Activated CD8-positive, alpha-beta memory T cell treated with anti-CD3 and anti-CD28 coated beads, Interleukin-2, amount 50 U/mL, for 48 hours (primary cell): ENCODE data around the gene SLC44A2.

Experiments used
- DNase-seq: peaks from one replicate; pipeline ENCODE4 v3.0.0-alpha.2; 2020

Gene SLC44A2

DNA sequence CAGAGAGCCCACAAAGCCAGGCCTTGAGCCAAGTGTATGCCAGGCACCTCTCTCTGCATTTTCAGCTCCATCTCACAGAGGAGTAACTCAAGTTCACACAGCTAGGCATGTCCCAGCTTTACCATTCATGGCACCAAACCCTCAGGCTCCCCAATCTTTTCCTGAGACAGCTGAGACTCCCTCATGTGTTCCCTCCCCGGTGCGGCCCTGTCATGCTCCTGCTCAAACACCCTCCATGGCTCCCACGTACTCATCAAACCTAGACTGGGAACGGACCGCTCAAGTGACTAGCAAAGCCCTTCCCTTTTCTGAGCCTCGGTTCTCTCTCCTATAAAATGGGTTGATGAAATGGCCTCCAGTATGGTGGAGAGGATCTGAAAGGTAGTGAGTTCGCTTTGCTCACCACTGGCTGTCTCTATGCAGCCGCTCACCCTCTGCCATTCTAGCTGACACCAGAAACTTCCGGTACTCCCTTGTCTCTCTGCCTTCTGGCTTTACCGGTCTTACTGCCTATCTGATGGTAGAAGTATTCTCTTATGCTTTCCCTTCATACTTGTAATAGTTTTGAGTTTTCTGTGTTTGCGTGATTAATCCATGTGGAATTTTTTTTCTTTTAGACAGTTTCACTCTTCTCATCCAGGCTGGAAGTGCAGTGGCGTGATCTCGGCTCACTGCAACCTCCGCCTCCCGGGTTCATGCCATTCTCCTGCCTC is 7.8 kb upstream of the SLC44A2 start:
- no peak for DNase-seq

DNA sequence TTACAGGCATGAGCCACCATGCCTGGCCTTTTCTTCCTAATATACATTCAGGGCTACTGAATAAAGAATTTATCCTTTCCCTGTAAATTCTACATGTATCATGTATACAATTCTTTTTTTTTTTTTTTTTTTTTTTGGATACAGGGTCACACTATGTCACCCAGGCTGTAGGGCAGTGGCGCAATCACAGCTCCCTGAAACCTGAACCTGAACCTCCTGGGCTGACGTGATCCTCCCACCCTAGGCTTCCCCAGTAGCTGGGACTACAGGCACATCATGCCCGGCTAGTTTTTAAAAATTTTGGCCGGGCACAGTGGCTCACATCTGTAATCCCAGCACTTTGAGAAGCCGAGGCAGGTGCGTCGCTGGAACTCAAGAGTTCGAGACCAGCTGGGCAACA is 6.5 kb upstream of the SLC44A2 start:
- DNase-seq, result no peak

DNA sequence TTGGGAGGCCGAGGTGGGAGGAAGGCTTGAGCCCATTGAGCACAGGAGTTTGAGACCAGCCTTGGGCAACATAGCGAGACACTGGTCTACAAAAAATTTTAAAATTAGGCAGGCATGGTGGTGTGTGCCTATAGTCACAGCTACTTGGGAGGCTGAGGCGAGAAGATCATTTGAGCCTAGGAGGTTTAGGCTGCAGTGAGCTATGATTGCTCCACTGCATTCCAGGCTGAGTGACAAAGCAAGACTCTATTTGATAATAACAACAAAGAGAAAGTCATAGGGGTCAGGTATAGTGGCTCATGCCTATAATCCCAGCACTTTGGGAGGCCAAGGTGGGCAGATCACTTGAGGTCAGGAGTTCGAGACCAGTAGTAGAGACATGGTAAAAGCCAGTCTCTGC is 4.6 kb upstream of the SLC44A2 start:
- DNase-seq, result no peak

DNA sequence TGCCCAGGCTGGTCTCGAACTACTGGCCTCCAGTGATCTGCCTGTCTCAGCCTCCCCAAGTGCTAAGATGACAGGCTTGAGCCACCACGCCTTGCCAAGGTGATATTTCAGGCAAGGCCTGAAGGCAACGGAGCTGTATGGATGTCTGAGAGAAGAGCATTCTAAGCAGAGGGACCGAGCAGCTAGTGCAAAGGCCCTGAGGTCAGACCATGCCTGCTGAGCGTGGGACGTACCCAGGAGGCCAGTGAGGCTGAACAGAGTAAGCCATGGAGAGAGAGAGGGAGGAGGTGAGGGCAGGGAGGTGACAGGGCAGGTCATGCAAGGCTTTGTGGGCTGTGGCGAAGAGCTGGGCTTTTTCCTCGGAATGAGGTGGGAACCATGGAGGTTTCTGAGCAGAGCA is 3.4 kb upstream of the SLC44A2 start:
- DNase-seq, result no peak

DNA sequence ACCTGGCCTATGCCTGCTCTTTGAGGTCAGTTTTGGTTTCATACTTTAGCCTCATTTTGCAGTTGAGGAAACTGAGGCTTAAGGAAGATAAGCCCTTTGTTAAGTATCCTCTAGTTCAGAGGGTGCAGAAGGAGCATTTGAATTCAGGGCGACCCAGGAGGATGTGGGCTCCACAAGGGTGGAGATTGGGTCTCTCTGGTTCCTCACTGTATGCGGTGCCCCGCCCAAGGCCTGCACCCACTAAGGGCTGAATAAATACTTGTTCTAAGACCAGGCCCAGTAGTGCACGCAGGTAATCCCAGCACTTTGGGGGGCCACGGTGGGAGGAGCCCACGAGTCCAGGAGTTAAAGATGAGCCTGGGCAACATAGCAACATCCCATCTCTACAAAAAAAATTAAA is 768 bp upstream of the SLC44A2 start:
- DNase-seq, result no peak

DNA sequence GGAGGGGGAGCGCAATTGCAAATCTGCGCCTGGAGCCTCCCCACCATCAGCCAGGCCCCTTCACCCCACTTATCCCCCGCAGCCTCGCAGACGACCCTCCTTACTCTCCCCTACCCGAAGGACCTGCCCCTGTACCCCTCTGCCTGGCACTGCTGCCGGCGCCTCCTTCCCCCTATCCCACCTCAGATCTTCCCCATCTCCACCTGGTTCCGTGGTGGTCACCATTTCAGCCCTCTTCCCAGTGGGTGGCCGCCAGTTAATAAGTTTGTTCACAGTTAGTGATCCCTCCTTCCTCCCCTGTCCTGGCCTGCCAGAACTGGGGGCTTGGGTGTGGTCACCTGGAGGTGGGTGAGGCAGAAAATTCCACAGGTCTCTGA is 397 bp downstream of the SLC44A2 start:
- DNase-seq, result no peak

DNA sequence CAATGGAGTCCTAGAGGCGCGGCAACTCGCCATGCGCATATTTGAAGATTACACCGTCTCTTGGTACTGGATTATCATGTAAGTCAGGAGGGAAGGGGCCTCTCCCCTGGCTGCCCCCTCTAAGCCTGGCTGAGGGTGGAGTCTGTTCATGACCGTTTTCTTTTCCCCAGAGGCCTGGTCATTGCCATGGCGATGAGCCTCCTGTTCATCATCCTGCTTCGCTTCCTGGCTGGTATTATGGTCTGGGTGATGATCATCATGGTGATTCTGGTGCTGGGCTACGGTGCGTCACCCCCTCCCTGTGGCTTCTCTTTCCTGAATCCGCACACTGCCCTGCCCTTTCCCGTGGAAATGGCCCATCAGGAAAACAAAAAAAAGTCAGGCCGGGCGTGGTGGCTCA is 6.5 kb downstream of the SLC44A2 start:
- DNase-seq, result no peak

DNA sequence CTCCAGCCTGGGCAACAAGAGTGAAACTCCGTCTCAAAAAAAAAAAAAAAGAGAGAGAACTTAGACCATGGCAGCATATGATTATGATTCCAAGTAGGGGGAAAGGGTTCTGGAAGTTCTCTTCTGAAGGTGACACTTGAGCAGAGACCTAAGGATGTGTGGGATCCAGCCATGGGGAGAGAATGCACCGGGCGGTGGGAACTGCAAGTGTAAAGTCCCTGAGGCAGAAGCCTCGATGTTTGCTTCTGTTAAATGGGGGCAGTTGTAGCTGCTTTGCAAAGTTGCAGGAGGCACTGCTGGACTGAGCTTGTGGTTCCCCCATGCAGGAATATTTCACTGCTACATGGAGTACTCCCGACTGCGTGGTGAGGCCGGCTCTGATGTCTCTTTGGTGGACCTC is 9.1 kb downstream of the SLC44A2 start:
- no peak for DNase-seq

DNA sequence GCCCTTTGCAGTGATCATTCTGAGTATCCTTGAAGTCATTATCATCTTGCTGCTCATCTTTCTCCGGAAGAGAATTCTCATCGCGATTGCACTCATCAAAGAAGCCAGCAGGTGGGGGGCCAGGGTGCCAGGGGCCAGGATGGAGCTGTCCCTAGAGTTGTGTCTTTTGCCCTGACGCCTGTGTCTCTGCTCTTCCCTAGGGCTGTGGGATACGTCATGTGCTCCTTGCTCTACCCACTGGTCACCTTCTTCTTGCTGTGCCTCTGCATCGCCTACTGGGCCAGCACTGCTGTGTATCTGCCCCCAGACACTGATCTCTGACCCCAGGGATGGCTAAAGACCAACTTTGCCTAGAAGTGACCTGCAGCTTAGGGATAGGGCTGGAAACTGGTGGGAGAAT is 9.6 kb downstream of the SLC44A2 start:
- DNase-seq, result no peak

DNA sequence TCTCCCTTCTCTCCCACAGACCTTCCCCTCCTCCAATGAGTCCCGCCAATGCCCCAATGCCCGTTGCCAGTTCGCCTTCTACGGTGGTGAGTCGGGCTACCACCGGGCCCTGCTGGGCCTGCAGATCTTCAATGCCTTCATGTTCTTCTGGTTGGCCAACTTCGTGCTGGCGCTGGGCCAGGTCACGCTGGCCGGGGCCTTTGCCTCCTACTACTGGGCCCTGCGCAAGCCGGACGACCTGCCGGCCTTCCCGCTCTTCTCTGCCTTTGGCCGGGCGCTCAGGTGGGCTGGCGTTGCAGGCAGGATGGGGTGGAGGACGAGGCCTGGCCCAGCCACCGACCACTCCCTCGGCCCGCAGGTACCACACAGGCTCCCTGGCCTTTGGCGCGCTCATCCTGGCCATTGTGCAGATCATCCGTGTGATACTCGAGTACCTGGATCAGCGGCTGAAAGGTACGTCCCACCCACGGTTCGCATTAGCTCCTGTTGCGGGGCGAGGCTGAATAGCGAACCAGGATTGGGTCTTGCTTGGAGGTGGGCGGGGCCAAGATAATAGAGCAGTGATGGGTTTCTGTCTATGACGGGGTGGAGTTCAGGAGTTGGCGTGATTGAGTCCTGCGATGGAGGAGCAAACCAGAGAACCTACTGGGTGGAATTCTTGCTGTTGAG is 11.1 kb downstream of the SLC44A2 start:
- no peak for DNase-seq

DNA sequence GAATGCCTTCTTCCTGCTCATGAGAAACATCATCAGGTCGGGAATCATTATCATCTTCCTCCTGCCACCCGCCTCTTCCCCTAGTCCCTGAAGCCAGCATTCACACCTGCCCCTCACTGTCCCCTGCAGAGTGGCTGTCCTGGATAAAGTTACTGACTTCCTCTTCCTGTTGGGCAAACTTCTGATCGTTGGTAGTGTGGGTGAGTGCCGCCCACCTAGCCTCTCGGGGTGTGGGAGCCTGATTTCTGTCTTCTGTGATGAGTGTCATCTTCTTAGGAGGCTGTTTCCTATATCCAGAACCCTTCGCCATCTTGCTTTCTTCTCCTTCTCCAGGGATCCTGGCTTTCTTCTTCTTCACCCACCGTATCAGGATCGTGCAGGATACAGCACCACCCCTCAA is 12.5 kb downstream of the SLC44A2 start:
- no peak for DNase-seq

DNA sequence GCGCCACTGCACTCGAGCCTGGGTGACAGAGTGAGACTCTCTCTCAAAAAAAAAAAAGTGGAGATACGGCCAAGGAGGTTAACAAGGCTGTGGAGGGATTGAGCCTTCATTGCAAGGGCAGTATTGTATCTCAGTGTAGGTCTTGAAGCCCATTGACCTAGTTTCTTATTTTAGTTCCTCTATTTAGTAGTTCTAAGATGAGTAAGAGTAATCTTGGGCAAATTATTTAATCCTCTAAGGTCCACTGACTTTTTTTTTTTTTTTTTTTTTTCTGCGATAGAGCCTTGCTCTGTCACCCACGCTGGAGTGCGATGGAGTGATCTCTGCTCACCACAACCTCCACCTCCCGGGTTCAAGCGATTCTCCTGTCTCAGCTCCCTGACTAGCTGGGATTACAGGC is 14.5 kb downstream of the SLC44A2 start:
- DNase-seq, result no peak

DNA sequence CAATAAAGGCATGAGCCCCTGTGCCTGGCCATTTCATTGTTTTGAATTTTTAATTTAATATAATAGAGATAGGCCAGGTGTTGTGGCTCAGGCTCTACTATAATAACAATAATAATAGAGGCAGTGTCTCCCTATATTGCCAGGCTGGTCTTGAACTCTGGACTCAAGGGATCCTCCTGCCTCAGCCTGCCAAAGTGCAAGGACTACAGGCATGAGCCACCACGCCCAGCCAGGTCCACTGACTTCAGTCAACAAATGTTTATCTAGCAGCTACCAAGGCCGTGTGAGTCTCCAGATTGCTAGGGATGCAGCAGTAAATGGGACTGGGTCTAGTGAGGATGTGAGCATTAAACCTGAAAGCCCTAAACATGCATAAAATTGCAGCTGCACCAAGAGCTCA is 15.0 kb downstream of the SLC44A2 start:
- DNase-seq, result no peak

DNA sequence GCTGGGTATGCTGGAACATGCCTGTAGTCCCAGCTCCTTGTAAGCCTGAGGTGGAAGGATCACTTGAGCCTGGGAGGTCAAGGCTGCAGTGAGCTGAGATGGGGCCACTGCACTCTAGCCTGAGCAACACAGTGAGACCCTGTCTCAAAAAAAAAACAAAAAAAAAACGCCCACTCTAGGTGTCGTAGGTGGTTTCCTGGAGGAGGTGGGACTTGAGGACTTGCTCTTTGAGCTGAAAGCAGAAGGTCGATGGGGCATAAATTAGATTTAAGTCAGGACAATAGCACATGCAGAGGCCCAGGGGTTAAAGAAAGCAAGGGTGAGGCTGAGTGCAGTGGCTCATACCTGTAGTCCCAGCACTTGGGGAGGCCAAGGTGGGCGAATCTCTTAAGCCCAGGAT is 15.9 kb downstream of the SLC44A2 start:
- DNase-seq, result no peak

DNA sequence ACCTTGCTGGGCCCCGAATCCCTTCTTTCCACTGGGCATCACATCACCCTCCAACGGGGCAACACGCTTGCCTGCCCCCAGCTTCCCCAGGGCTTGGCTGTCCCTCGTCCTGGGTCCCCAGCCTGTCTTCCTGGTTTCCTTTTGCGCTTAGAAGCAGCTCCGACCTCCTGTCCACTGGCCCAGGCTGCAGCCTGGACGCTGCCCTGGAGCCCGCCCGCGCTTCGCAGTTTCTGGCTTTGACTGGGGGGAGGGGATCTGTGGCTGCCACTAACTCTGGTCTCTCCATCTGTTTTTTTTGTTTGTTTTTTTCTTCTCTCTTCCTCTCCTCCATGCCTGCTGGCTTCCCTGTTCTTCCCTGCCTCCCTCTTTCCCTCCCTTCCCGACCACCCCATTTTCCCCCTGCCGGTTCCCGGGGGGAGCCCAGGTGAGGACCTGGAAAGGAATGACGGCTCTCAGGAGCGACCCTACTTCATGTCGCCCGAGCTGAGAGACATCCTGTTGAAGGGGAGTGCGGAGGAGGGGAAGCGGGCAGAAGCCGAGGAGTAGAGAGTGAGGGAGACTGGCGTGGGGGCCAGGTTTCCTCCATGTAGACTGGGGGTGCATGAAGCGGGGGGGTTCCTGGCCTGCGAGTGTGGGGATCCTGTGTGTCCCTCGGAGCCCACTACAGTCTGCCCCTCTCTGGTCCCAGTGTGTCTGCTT is 17.3 kb downstream of the SLC44A2 start:
- DNase-seq, result no peak

DNA sequence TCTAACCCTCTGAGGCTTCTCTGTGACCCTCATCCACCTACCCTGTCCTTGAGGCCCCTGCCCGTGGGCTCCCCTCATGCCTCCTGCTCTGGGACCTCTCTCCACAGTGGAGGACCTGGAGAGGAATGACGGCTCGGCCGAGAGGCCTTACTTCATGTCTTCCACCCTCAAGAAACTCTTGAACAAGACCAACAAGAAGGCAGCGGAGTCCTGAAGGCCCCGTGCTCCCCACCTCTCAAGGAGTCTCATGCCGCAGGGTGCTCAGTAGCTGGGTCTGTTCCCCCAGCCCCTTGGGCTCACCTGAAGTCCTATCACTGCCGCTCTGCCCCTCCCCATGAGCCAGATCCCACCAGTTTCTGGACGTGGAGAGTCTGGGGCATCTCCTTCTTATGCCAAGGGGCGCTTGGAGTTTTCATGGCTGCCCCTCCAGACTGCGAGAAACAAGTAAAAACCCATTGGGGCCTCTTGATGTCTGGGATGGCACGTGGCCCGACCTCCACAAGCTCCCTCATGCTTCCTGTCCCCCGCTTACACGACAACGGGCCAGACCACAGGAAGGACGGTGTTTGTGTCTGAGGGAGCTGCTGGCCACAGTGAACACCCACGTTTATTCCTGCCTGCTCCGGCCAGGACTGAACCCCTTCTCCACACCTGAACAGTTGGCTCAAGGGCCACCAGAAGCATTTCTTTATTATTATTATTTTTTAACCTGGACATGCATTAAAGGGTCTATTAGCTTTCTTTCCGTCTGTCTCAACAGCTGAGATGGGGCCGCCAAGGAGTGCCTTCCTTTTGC is 18.0 kb downstream of the SLC44A2 start:
- DNase-seq, result no peak

DNA sequence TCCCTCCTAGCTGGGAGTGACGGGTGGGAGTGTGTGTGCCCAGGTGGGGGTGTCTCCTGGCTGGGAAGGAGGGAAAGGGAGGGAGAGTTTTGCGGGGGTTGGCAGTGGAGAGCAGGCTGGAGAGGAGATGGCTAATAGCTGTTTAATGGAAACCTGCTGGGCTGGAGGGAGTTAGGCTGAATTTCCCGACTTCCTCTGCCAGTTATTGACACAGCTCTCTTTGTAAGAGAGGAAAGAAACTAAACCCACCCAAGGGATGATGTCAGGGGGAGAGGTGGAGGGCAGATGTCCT is 18.6 kb downstream of the SLC44A2 start:
- DNase-seq, result no peak

DNA sequence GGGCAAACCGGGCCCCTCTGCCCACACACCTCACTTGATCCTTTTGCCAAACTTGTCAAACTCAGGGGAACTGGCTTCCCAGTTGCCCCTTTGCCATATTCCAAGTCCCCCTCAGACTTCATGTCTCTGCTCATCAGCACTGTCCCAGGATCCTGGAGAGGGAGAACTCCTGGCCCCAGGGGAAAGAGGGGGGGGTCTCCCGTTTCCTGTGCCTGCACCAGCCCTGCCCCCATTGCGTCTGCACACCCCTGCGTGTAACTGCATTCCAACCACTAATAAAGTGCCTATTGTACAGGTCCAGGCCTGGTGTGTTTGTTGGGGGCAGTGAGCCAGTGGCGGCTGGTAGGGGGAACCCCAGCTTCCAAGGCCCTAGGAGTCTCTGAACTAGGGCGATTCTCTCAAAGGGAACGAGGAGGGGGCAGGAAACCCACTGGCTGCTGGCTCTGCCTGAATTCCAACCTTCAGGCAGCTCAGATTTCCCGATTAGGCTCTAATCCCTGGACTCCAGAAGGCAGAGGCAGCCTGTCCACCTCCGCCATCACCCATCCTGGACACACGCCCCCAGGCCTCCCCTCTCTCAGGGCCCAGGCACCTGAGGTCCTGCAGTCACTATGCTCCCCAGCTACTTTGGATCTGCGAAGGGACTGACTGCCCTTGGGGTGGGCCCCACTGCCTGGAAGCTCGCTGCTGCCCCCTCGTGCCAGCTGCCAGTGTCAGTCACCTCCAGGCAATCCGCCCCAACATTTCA is 19.1 kb downstream of the SLC44A2 start:
- DNase-seq, result peak; percentile 90

DNA sequence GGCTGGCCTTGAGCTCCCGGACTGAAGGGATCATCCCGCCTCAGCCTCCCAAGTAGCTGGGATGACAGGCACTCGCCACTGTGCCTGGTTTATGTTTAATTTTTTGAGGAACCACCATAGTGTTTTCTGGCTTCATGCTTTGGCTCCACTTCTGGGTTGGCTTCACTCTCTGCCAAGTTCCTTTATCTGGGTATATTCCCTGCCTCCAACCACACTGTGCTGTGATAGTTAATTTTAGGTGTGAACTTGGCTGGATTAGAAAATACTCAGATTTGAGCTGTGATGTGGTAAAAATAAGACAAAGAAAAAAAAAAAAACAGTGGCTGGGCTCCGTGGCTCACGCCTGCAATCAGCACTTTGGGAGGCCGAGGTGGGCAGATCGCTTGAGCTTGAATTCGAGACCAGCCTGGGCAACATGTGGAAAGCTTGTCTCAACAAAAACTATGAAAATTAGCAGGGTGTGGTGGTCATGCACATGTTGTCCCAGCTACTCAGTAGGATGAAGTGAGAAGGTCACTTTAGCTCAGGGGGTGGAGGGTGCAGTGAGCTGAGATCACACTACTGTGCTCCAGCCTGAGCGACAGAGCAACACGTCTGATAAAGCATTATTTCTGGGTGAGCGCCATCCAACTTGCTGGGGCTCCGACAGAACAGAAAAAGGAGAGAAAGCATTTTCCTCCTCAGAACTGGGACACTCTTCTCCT is 21.3 kb downstream of the SLC44A2 start:
- no peak for DNase-seq

DNA sequence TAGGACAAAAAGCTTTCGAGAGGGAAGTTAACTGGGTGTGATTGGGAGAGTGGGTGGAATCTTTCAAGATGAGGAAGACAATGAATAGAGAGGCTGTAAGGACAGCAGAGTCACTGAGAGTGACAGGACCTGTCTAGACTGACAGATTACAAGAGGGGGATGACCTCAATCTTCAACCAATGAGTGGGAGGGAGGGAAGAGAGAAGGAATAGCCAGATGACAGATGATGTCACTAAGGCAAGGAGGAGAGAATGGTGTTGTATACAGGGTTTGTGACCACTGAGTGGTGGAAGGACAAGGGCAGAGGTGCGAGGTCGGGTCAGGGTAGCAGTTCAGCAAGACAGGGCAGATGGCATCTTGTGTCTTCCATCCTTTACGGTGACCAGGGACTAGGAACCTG is 23.0 kb downstream of the SLC44A2 start:
- DNase-seq, result no peak

DNA sequence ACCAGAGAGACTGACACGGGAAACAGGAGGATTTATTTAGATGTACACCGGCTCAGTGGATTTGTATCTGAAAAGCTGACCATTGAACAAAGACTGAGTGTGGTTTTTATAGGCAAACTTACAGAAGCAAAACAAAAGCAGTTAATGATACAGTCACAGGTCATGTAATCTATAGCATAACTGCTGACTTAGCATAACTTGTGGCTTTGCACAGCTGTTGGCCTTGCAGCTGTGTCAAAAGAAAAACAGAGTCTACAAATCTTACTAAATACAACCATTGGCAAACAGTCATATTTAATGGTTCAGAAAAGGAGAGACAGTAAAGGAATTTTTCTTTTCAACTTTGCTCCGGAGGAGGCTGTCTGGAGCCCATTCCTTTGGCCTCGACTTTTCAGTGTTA is 26.5 kb downstream of the SLC44A2 start:
- DNase-seq, result no peak

DNA sequence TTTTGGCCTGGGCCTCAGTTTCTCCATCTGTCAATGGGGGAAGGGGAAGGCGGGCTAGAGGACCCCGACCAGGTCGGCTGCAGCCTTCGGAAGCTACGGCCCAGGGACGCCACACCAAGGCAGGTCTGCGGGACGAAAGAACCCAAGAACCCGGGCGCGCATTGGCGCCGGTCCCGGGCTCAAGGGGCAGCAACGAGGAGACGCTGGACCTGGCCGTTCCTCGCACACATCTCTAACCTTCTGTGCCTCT is 28.1 kb downstream of the SLC44A2 start:
- no peak for DNase-seq
